ENCODE measurements around the gene SLC7A4.
A peak's percentile ranks its signal among the peaks of the same experiment; 100 is the strongest.
"Not testable (repeated sequence)": the region's sequence is repeated elsewhere in the genome, so short reads cannot be mapped to it uniquely, and the experiment has no call there.

SLC7A4 gene

GRCh38 chr22:21016644-21017420 is 15.5 kb downstream of the SLC7A4 start:
- no peak for DNase-seq
- no peak for ATAC-seq

GRCh38 chr22:21015466-21016006 is 16.8 kb downstream of the SLC7A4 start:
- no peak for ATAC-seq

GRCh38 chr22:21014726-21015465 is 17.5 kb downstream of the SLC7A4 start, which contains the start of gene P2RX6:
Gene P2RX6 (plus strand): TSS chr22:21015165. CDS start chr22:21015175, 10 bp downstream.
- DNase-seq (no peak), ATAC-seq (no peak)

More at GRCh38 chr22:21015466-21016006, 16.8 kb downstream of the SLC7A4 start:
- no peak for DNase-seq

- DNase-seq (peak; percentile 92), ATAC-seq (peak; percentile 96)
These were observed 18.1 kb downstream of the SLC7A4 start for GRCh38 chr22:21014202-21014725.

- ATAC-seq: no peak
- DNase-seq: no peak
These were observed 18.6 kb downstream of the SLC7A4 start for GRCh38 chr22:21013657-21014201.

- DNase-seq: no peak
- no peak for ATAC-seq
These were observed 19.6 kb downstream of the SLC7A4 start for GRCh38 chr22:21012446-21013407.

GRCh38 chr22:21010426-21011113 is 21.8 kb downstream of the SLC7A4 start:
- ATAC-seq (no peak), DNase-seq (no peak)

GRCh38 chr22:21009638-21010425 is 22.5 kb downstream of the SLC7A4 start:
- DNase-seq (no peak), ATAC-seq (no peak)

- DNase-seq, ATAC-seq: not testable (repeated sequence)
These were observed 23.2 kb downstream of the SLC7A4 start for GRCh38 chr22:21009208-21009607.

- ATAC-seq (no peak), DNase-seq (no peak)
These were observed 28.6 kb downstream of the SLC7A4 start for GRCh38 chr22:21003782-21004181.

- ATAC-seq (peak; percentile 93), DNase-seq (peak; percentile 97)
These were observed 30.6 kb downstream of the SLC7A4 start, which contains the start of gene THAP7 for GRCh38 chr22:21001601-21002325. Gene THAP7 (minus strand): TSS chr22:21002118. CDS start chr22:21001911, 207 bp downstream.

- ATAC-seq: no peak
- DNase-seq: no peak
These were observed 31.3 kb downstream of the SLC7A4 start for GRCh38 chr22:21000987-21001600.

GRCh38 chr22:21000207-21000986 is 32.0 kb downstream of the SLC7A4 start:
- no peak for ATAC-seq
- DNase-seq: no peak

GRCh38 chr22:20999350-21000206 is 32.8 kb downstream of the SLC7A4 start:
- ATAC-seq: no peak
- DNase-seq: no peak

GRCh38 chr22:20998411-20999336 is 33.7 kb downstream of the SLC7A4 start:
- DNase-seq: no peak
- ATAC-seq: no peak
